GM23248 (cell line): ENCODE measurements around the gene RNASEL. TPM values are rescaled to one million over a fixed set of nuclear protein-coding genes. Genes with fewer than 3 reads are reported as not detected.

Experiments
- DNase-seq: peaks from one replicate; pipeline ENCODE4 v3.0.0-alpha.2; 2015
- H2AFZ ChIP-seq: fragments of 200-600 bp; sonication (generic); 2 replicates; pipeline ENCODE4 v1.6.1; 2016; ENCODE audit warnings: antibody characterized with exemption
- H3F3A ChIP-seq: fragments of 200-600 bp; sonication (generic); 2 replicates; pipeline ENCODE4 v1.6.1; 2016; ENCODE audit warnings: mild to moderate bottlenecking, antibody characterized with exemption, mixed run types; ENCODE audit not compliant: insufficient read depth
- H3K27ac ChIP-seq: fragments of 200-600 bp; sonication (generic); 2 replicates; pipeline ENCODE4 v1.5.1; 2016; ENCODE audit warnings: mild to moderate bottlenecking
- H3K27me3 ChIP-seq: fragments of 200-600 bp; sonication (generic); replicated peaks from 2 replicates; pipeline ENCODE4 v1.6.1; 2016; ENCODE audit warnings: mild to moderate bottlenecking; ENCODE audit not compliant: insufficient read depth
- H3K36me3 ChIP-seq: fragments of 200-600 bp; sonication (generic); 2 replicates; pipeline ENCODE4 v1.6.1; 2016; ENCODE audit warnings: low read depth, mild to moderate bottlenecking
- H3K4me1 ChIP-seq: fragments of 200-600 bp; sonication (generic); 2 replicates; pipeline ENCODE4 v1.6.1; 2016; ENCODE audit warnings: mild to moderate bottlenecking; ENCODE audit not compliant: insufficient read depth
- H3K4me2 ChIP-seq: fragments of 200-600 bp; sonication (generic); one replicate; pipeline ENCODE4 v1.6.1; 2016; ENCODE audit warnings: mild to moderate bottlenecking; ENCODE audit not compliant: unreplicated experiment
- H3K4me3 ChIP-seq: fragments of 200-600 bp; sonication (generic); 2 replicates; pipeline ENCODE4 v1.5.1; 2016; ENCODE audit warnings: mild to moderate bottlenecking
- H3K79me2 ChIP-seq: fragments of 200-600 bp; sonication (generic); 2 replicates; pipeline ENCODE4 v1.6.1; 2016; ENCODE audit warnings: mild to moderate bottlenecking; ENCODE audit not compliant: insufficient read depth
- H3K9ac ChIP-seq: fragments of 200-600 bp; sonication (generic); 2 replicates; pipeline ENCODE4 v1.6.1; 2016; ENCODE audit warnings: mild to moderate bottlenecking
- H3K9me2 ChIP-seq: fragments of 200-600 bp; sonication (generic); 2 replicates; pipeline ENCODE4 v1.6.1; 2016; ENCODE audit warnings: mixed run types, mild to moderate bottlenecking, moderate library complexity; ENCODE audit not compliant: insufficient read depth
- H3K9me3 ChIP-seq: fragments of 200-600 bp; sonication (generic); one replicate; pipeline ENCODE4 v1.6.1; 2017; ENCODE audit warnings: low read depth
- H4K20me1 ChIP-seq: fragments of 200-600 bp; sonication (generic); 2 replicates; pipeline ENCODE4 v1.6.0; 2016; ENCODE audit not compliant: insufficient read depth
- EZH2 ChIP-seq: fragments of 200-600 bp; sonication (generic); IDR thresholded peaks from 2 replicates; pipeline ENCODE4 v1.6.1; 2018; ENCODE audit warnings: antibody characterized with exemption, mild to moderate bottlenecking; ENCODE audit not compliant: insufficient read depth, poor library complexity, severe bottlenecking
- EZH2phosphoT487 ChIP-seq: fragments of 200-600 bp; sonication (generic); IDR thresholded peaks from 2 replicates; pipeline ENCODE4 v1.6.1; 2018; ENCODE audit warnings: antibody characterized with exemption, moderate library complexity, mild to moderate bottlenecking, low read depth; ENCODE audit not compliant: insufficient read depth
- WGBS, 2 experiments: methylation state at CpG; one replicate each; pipeline ENCODE4 v1.1.6; 2015 to 2017; ENCODE audit warnings: low lambda C conversion rate in 2 of 2, low coverage in 1 of 2; ENCODE audit errors: missing lambda C conversion rate in 2 of 2; 5-methylcytosine and 5-hydroxymethylcytosine counted together
- in situ Hi-C: fragments of 300-500 bp; cut with MboI; formaldehyde crosslinking; loops from 2 replicates; pipeline ENCODE4 v1.15.0; 2020
- polyA plus RNA-seq: library from polyadenylated mRNA; unstranded; fragments of >200 nt; fragmentation: Nextera tagmentation; extraction: Ambion mirVana; gene quantifications from 2 replicates; pipeline ENCODE4 v1.2.1, GENCODE V29; 2016
- total RNA-seq: library from RNA; depleted of rRNA; stranded (reverse); fragments of >200 nt; shearing (Covaris generic); gene quantifications from 2 replicates; pipeline ENCODE4 v1.2.3, GENCODE V29; 2014

Gene RNASEL
- total and polyA plus RNA-seq, 2 experiments from 2014 or later: 7.9 to 10.1 TPM

GRCh38 chr1:182608236-182608635 lies 19.2 kb upstream of the RNASEL start:
- Histone ChIP-seq H3K27me3 (no peaks in the 10 kb centered on the region), H3K36me3 (no peaks in the 10 kb centered on the region), H3K4me3 (no peak overlapping the region), H3K9me3 (no peaks in the 10 kb centered on the region), H4K20me1 (no peaks in the 10 kb centered on the region), H3K4me1 (peaks cover 13% of the 10 kb centered on the region), H3K4me2 (no peak overlapping the region), H3K27ac (no peak overlapping the region), H3K79me2 (no peaks in the 10 kb centered on the region), H2AFZ (no peak overlapping the region), H3K9me2 (no peaks in the 10 kb centered on the region), H3F3A (no peaks in the 10 kb centered on the region), H3K9ac (no peak overlapping the region)
- TF ChIP-seq EZH2phosphoT487: no peak
- no peak for TF ChIP-seq EZH2
- 96 to 97% methylated on average over 2 of the region's 2 CpGs for WGBS, 2 experiments
- no peak for DNase-seq
- in situ Hi-C loops: no loop called here

- Histone ChIP-seq H3K9me3 (no peaks in the 10 kb centered on the region), H3K4me2 (no peak overlapping the region), H4K20me1 (no peaks in the 10 kb centered on the region), H3F3A (no peaks in the 10 kb centered on the region), H2AFZ (no peak overlapping the region), H3K9me2 (no peaks in the 10 kb centered on the region), H3K4me1 (peaks cover 16% of the 10 kb centered on the region), H3K4me3 (no peak overlapping the region), H3K27me3 (no peaks in the 10 kb centered on the region), H3K27ac (no peak overlapping the region), H3K79me2 (no peaks in the 10 kb centered on the region), H3K36me3 (no peaks in the 10 kb centered on the region), H3K9ac (no peak overlapping the region)
- in situ Hi-C loops: no loop called here
- 29 to 38% methylated on average over 1 of the region's 1 CpG for WGBS, 2 experiments
- TF ChIP-seq EZH2phosphoT487 (no peak), EZH2 (no peak)
- no peak for DNase-seq
Measured at GRCh38 chr1:182607566-182607965, 18.5 kb upstream of the RNASEL start.

DNA sequence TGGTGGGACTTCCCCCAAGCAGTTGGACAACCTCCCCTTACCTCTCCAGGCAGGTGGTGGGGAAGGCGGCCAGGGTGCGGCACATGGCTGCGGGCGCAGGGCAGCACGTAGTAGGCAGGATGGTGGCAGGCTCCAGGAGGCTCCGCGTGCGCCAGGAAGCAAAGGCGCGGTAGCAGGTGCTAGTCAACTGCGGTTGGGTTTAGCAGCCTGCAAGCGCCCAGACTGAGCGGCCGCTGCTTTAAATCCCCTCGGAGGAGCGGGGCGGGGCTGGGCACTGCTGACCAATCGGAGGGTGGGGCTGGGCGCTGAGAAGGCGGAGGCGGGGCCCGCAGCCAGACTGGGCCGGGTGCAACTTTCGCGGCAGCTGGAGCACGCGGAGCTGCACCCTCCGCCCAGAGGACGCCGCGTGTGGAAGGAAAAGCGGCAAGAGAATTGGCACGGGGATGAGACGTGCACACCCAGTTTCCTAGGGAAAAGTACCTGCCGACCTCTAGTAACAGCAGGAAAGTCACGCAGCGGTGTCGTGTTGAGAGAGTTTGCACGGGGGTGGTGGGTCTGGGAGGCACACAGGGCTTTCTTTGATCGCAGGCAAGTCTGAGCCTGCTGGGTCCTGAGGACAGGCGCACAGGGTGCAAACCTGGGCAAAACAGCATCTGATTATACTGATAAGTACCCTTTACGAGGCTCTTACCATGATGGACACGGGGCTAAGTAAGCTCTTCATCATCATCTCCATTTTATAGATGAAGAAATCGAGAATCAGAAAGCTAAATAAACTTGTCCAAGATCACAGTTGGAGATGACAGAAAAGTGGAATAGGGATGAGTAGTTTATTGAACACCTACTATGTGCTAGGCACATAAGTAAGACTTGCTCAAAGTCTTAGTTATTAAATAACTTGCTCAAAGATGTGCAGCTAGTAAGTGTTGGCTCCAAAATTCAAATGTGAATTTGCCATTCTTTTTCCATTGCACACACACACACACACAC lies 15.4 kb upstream of the RNASEL start, which contains the start of gene RGS16:
Gene RGS16, minus strand, starts transcription at position 215 of the 990 bp plus-strand sequence. Its CDS starts 130 bp downstream, at position 85.
- DNase-seq: peak; percentile 94
- Histone ChIP-seq H3K27ac (no peak within 1 kb of the TSS), H2AFZ (peak within 1 kb of the TSS; percentile 89), H3K9ac (peak within 1 kb of the TSS; percentile 64), H3K27me3 (no peaks in the 10 kb centered on the region), H3F3A (no peaks in the 10 kb centered on the region), H3K36me3 (no peaks in the 10 kb centered on the region), H3K4me3 (peak within 1 kb of the TSS; percentile 72), H3K4me2 (peak within 1 kb of the TSS; percentile 84), H3K9me2 (no peaks in the 10 kb centered on the region), H3K9me3 (no peaks in the 10 kb centered on the region), H4K20me1 (no peaks in the 10 kb centered on the region), H3K79me2 (no peaks in the 10 kb centered on the region), H3K4me1 (peaks cover 16% of the 10 kb centered on the region)
- TF ChIP-seq EZH2 (no peak), EZH2phosphoT487 (no peak)
- WGBS, 2 experiments: 7 to 8% methylated on average over 25 to 42 of the region's 44 CpGs
- in situ Hi-C loops: no loop called here

DNA sequence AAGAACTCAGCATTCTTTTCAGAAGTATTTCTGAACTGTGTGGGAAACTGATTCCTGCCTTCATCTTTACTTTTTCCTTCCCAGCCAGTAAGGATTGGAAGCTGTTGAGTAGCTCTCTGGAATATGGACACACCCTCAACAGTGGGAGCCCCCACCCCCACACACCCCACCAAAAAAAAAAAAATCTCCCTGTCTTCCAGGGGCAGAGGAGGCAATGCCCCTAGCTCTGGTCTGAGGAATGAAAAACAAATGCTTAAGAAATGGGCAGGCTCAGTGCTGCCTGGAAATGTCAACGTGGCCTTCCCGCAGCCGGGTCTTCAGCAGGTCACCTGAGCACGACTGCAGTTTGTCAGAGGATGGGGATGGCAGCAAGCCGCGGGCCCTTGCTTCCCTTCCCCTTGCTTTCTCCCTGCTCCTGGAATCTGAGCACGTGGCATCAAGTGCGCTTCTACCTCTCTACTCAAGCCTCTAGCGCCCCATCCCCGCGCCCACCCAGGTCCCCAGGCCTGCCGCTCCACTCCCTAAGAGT lies 14.7 kb upstream of the RNASEL start:
- H3K27ac ChIP-seq: no peak overlapping the region
- DNase-seq: peak; percentile 46
- in situ Hi-C loops: no loop called here

More for the DNA sequence above, 14.7 kb upstream of the RNASEL start:
- WGBS, 2 experiments: 1 to 2% methylated on average over 10 to 12 of the region's 12 CpGs
- H3K27me3 ChIP-seq: no peaks in the 10 kb centered on the region
- H3F3A ChIP-seq: no peaks in the 10 kb centered on the region
- no peaks in the 10 kb centered on the region for H3K36me3 ChIP-seq
- H3K4me1 ChIP-seq: peaks cover 16% of the 10 kb centered on the region
- H3K9ac ChIP-seq: peak overlapping the region; percentile 64
- H2AFZ ChIP-seq: peak overlapping the region; percentile 89
- H3K4me3 ChIP-seq: peak overlapping the region; percentile 72
- no peaks in the 10 kb centered on the region for H3K9me2 ChIP-seq
- peak overlapping the region; percentile 84 for H3K4me2 ChIP-seq
- no peaks in the 10 kb centered on the region for H4K20me1 ChIP-seq
- H3K9me3 ChIP-seq: no peaks in the 10 kb centered on the region
- TF ChIP-seq EZH2phosphoT487: no peak
- TF ChIP-seq EZH2: no peak
- no peaks in the 10 kb centered on the region for H3K79me2 ChIP-seq
